H9 (cell line): ENCODE data around the gene SERPINA5. TPM values are rescaled to one million over a fixed set of nuclear protein-coding genes. Genes with fewer than 3 reads are reported as not detected.

Source experiments
- DNase-seq: peaks from one replicate; pipeline ENCODE4 v3.0.0-alpha.2; 2017
- H2AFZ ChIP-seq: one replicate; pipeline ENCODE4 v1.6.1; 2013; ENCODE audit warnings: mild to moderate bottlenecking, low read length, control low read depth, moderate library complexity
- H2AK5ac ChIP-seq: 2 replicates; pipeline ENCODE4 v1.6.1; 2013; ENCODE audit warnings: low read length, control low read depth, mixed read lengths; ENCODE audit not compliant: insufficient read length
- H2BK120ac ChIP-seq: one replicate; pipeline ENCODE4 v1.6.1; 2013; ENCODE audit warnings: low read depth, mild to moderate bottlenecking, low read length, control low read depth, inconsistent platforms; ENCODE audit not compliant: poor library complexity, severe bottlenecking
- H2BK12ac ChIP-seq: 2 replicates; pipeline ENCODE4 v1.6.1; 2013; ENCODE audit warnings: low read length, control low read depth, mixed read lengths, low read depth; ENCODE audit not compliant: insufficient read length
- H2BK15ac ChIP-seq: 2 replicates; pipeline ENCODE4 v1.6.1; 2013; ENCODE audit warnings: low read depth, low read length, control low read depth
- H2BK20ac ChIP-seq: one replicate; pipeline ENCODE4 v1.6.1; 2013; ENCODE audit warnings: low read depth, mild to moderate bottlenecking, low read length, control low read depth, inconsistent platforms; ENCODE audit not compliant: poor library complexity, severe bottlenecking
- H2BK5ac ChIP-seq: 2 replicates; pipeline ENCODE4 v1.6.1; 2013; ENCODE audit warnings: low read length, control low read depth, mixed read lengths; ENCODE audit not compliant: insufficient read length
- H3K14ac ChIP-seq: 2 replicates; pipeline ENCODE4 v1.6.1; 2013; ENCODE audit warnings: low read length, control low read depth; ENCODE audit not compliant: insufficient read depth
- H3K18ac ChIP-seq: 2 replicates; pipeline ENCODE4 v1.6.1; 2013; ENCODE audit warnings: low read depth, mild to moderate bottlenecking, mixed read lengths, low read length, control low read depth; ENCODE audit not compliant: insufficient read length
- H3K23ac ChIP-seq: 2 replicates; pipeline ENCODE4 v1.6.1; 2013; ENCODE audit warnings: low read length, control low read depth, mixed read lengths, low read depth; ENCODE audit not compliant: insufficient read length
- H3K23me2 ChIP-seq: 2 replicates; pipeline ENCODE4 v1.6.1; 2013; ENCODE audit warnings: low read depth, mild to moderate bottlenecking, mixed read lengths, low read length, control low read depth; ENCODE audit not compliant: insufficient read length, poor library complexity, severe bottlenecking
- H3K27ac ChIP-seq: 2 replicates; pipeline ENCODE4 v1.5.1; 2013; ENCODE audit warnings: low read length, control low read depth, mixed read lengths, low read depth; ENCODE audit not compliant: insufficient read length
- H3K27me3 ChIP-seq: 2 replicates; pipeline ENCODE4 v1.6.1; 2013; ENCODE audit warnings: low read length, control low read depth, inconsistent platforms; ENCODE audit not compliant: insufficient read depth
- H3K4ac ChIP-seq: 2 replicates; pipeline ENCODE4 v1.6.1; 2013; ENCODE audit warnings: low read depth, mild to moderate bottlenecking, control low read depth, inconsistent platforms, low read length, moderate library complexity
- H3K4me1 ChIP-seq: 2 replicates; pipeline ENCODE4 v1.6.1; 2013; ENCODE audit warnings: low read length, control low read depth, inconsistent platforms; ENCODE audit not compliant: insufficient read depth
- H3K4me2 ChIP-seq: 2 replicates; pipeline ENCODE4 v1.6.1; 2013; ENCODE audit warnings: low read length, control low read depth, mixed read lengths; ENCODE audit not compliant: insufficient read length, insufficient read depth
- H3K56ac ChIP-seq: 2 replicates; pipeline ENCODE4 v1.6.1; 2013; ENCODE audit warnings: low read depth, mild to moderate bottlenecking, mixed read lengths, low read length, control low read depth; ENCODE audit not compliant: insufficient read length
- H3K79me1 ChIP-seq: 2 replicates; pipeline ENCODE4 v1.6.1; 2013; ENCODE audit warnings: low read depth, mild to moderate bottlenecking, moderate library complexity, low read length, control low read depth, inconsistent platforms; ENCODE audit not compliant: insufficient read depth, poor library complexity, severe bottlenecking
- H3K79me2 ChIP-seq: 2 replicates; pipeline ENCODE4 v1.6.1; 2013; ENCODE audit warnings: low read length, control low read depth, inconsistent platforms; ENCODE audit not compliant: insufficient read depth
- H3K9ac ChIP-seq: 2 replicates; pipeline ENCODE4 v1.6.1; 2013; ENCODE audit warnings: low read length, control low read depth, mixed read lengths; ENCODE audit not compliant: insufficient read length; ENCODE audit errors: extremely low read depth
- H3K9me3 ChIP-seq: one replicate; pipeline ENCODE4 v1.6.1; 2013; ENCODE audit warnings: low read depth, low read length, inconsistent platforms; ENCODE audit not compliant: control insufficient read depth
- H3T11ph ChIP-seq: one replicate; pipeline ENCODE4 v1.6.1; 2013; ENCODE audit warnings: mild to moderate bottlenecking, low read length, control low read depth, inconsistent platforms
- H4K20me1 ChIP-seq: one replicate; pipeline ENCODE4 v1.6.1; 2013; ENCODE audit not compliant: control insufficient read depth, insufficient read length, insufficient read depth
- H4K5ac ChIP-seq: 2 replicates; pipeline ENCODE4 v1.6.1; 2013; ENCODE audit warnings: low read depth, mild to moderate bottlenecking, mixed read lengths, low read length, control low read depth; ENCODE audit not compliant: insufficient read length
- H4K8ac ChIP-seq: replicated peaks from 2 replicates; pipeline ENCODE4 v1.6.1; 2013; ENCODE audit warnings: low read length, control low read depth, mixed read lengths, low read depth; ENCODE audit not compliant: insufficient read length
- H4K91ac ChIP-seq: 2 replicates; pipeline ENCODE4 v1.6.1; 2013; ENCODE audit warnings: low read depth, mild to moderate bottlenecking, moderate library complexity, mixed read lengths, low read length, control low read depth; ENCODE audit not compliant: insufficient read length
- H3K27ac Mint-ChIP-seq, 3 experiments: 2 replicates in 2 of 3; 3 replicates in 1 of 3; pipeline ENCODE4 v1.8.0; 2020 to 2021; ENCODE audit warnings: mixed read lengths in 3 of 3, mild to moderate bottlenecking in 1 of 3, moderate library complexity in 1 of 3
- H3K27me3 Mint-ChIP-seq: 2 replicates; pipeline ENCODE4 v1.8.0; 2021; ENCODE audit warnings: low read depth, mild to moderate bottlenecking, moderate library complexity, mixed read lengths
- H3K36me3 Mint-ChIP-seq, 3 experiments: 2 replicates in 2 of 3; 3 replicates in 1 of 3; pipeline ENCODE4 v1.8.0; 2020 to 2021; ENCODE audit warnings: low read depth in 3 of 3, mixed read lengths in 3 of 3; ENCODE audit not compliant: insufficient read depth in 1 of 3
- H3K4me1 Mint-ChIP-seq, 2 experiments: 2 replicates each; pipeline ENCODE4 v1.8.0; 2020; ENCODE audit warnings: mixed read lengths in 2 of 2
- H3K4me3 Mint-ChIP-seq, 2 experiments: 2 replicates in 1 of 2; 3 replicates in 1 of 2; pipeline ENCODE4 v1.8.0; 2020 to 2021; ENCODE audit warnings: mild to moderate bottlenecking in 2 of 2, mixed read lengths in 2 of 2, moderate library complexity in 1 of 2
- H3K9me3 Mint-ChIP-seq, 2 experiments: 2 replicates in 1 of 2; 3 replicates in 1 of 2; pipeline ENCODE4 v1.8.0; 2020; ENCODE audit warnings: mild to moderate bottlenecking in 2 of 2, mixed read lengths in 2 of 2, moderate library complexity in 1 of 2
- WGBS: extraction: QIAGEN DNeasy Blood & Tissue Kit; methylation state at CpG from one replicate; pipeline ENCODE4 v1.1.7; 2013; ENCODE audit warnings: missing lambda C conversion rate, low lambda C conversion rate, mixed read lengths; ENCODE audit not compliant: insufficient read length; ENCODE audit errors: extremely low coverage; 5-methylcytosine and 5-hydroxymethylcytosine counted together
- total RNA-seq: library from RNA; stranded (reverse); gene quantifications from 2 replicates; pipeline ENCODE4 v1.2.1, GENCODE V29; 2021
- TF ChIP-seq, protein P1 (sequence below): fragments of 200-600 bp; sonication (generic); conservative IDR thresholded peaks from 3 replicates; pipeline ENCODE4 v1.8.0; 2021; ENCODE audit warnings: antibody characterized with exemption, mild to moderate bottlenecking

Gene SERPINA5
- total RNA-seq, 1 experiment from 2014 or later: 1.1 TPM

DNA sequence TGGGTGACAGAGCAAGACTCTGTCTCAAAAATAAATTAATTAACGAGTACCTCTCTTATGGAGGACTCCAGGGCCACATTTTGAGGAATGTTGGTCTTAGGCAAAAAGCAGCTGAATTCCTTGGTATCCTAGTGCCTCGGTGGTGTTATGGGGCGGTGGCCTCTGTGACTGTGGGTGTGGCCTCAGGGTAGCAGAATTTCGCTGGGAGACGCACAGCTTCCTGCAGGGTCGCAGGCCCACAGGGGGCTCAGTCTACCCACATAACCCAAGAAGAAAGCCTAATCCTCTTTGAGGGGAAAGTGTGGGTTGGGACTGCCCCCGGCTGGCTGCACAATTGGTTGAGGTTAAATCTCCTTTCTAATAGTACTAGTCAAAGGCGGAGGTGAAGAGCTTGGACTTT lies 31.2 kb upstream of the SERPINA5 start:
- no peak overlapping the region for H3K9ac ChIP-seq
- no peak overlapping the region for H3K23ac ChIP-seq
- no peak overlapping the region for H3K56ac ChIP-seq
- no peaks in the 10 kb centered on the region for H3K4me1 ChIP-seq
- WGBS: no CpG with 5 or more reads among the region's 8 CpGs
- H3K9me3 ChIP-seq: no peaks in the 10 kb centered on the region
- no peak overlapping the region for H2BK5ac ChIP-seq
- Mint-ChIP-seq H3K4me1 (peaks cover 12% of the 10 kb centered on the region in 2 experiments), H3K36me3 (peaks cover 2 to 3% (median 3%) of the 10 kb centered on the region in 3 experiments; a peak in 3 of 7 replicates), H3K27me3 (peaks cover 27% of the 10 kb centered on the region), H3K9me3 (peaks cover 12 to 15% of the 10 kb centered on the region in 2 experiments), H3K4me3 (no peak overlapping the region), H3K27ac (no peak overlapping the region)
- no peaks in the 10 kb centered on the region for H4K20me1 ChIP-seq
- no peak overlapping the region for H3K18ac ChIP-seq
- H2BK120ac ChIP-seq: no peak overlapping the region
- H4K8ac ChIP-seq: no peak overlapping the region
- no peak overlapping the region for H4K91ac ChIP-seq
- no peak overlapping the region for H2BK20ac ChIP-seq
- H3K79me1 ChIP-seq: no peaks in the 10 kb centered on the region
- no peak overlapping the region for H3K4ac ChIP-seq
- H3K14ac ChIP-seq: no peak overlapping the region
- no peak overlapping the region for H2BK12ac ChIP-seq
- H3K27me3 ChIP-seq: no peaks in the 10 kb centered on the region
- no peak overlapping the region for H3K4me2 ChIP-seq
- no peaks in the 10 kb centered on the region for H3K79me2 ChIP-seq
- H3K23me2 ChIP-seq: no peaks in the 10 kb centered on the region
- no peak overlapping the region for H3T11ph ChIP-seq
- no peak overlapping the region for H3K27ac ChIP-seq
- no peak overlapping the region for H2AFZ ChIP-seq
- no peak overlapping the region for H4K5ac ChIP-seq
- no peak overlapping the region for H2BK15ac ChIP-seq
- no peak overlapping the region for H2AK5ac ChIP-seq
- DNase-seq: peak; percentile 45
- TF ChIP-seq, protein P1, sequence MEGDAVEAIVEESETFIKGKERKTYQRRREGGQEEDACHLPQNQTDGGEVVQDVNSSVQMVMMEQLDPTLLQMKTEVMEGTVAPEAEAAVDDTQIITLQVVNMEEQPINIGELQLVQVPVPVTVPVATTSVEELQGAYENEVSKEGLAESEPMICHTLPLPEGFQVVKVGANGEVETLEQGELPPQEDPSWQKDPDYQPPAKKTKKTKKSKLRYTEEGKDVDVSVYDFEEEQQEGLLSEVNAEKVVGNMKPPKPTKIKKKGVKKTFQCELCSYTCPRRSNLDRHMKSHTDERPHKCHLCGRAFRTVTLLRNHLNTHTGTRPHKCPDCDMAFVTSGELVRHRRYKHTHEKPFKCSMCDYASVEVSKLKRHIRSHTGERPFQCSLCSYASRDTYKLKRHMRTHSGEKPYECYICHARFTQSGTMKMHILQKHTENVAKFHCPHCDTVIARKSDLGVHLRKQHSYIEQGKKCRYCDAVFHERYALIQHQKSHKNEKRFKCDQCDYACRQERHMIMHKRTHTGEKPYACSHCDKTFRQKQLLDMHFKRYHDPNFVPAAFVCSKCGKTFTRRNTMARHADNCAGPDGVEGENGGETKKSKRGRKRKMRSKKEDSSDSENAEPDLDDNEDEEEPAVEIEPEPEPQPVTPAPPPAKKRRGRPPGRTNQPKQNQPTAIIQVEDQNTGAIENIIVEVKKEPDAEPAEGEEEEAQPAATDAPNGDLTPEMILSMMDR: no peak
